ENCODE data around the gene COX5A.
A peak's percentile ranks its signal among the peaks of the same experiment; 100 is the strongest.
"Not testable (repeated sequence)": the region's sequence is repeated elsewhere in the genome, so short reads cannot be mapped to it uniquely, and the experiment has no call there.

The COX5A gene

GRCh38 chr15:74955017-74955416 lies 17.1 kb upstream of the COX5A start:
- no peak for DNase-seq

GRCh38 chr15:74954515-74954914 lies 16.6 kb upstream of the COX5A start:
- no peak for DNase-seq

GRCh38 chr15:74951006-74951405 lies 13.1 kb upstream of the COX5A start:
- DNase-seq, result no peak

GRCh38 chr15:74950078-74950908 lies 12.4 kb upstream of the COX5A start:
- peak; percentile 70 to 71 for DNase-seq

- DNase-seq, result no peak
Observed at GRCh38 chr15:74937272-74937589, 642 bp downstream of the COX5A start.

GRCh38 chr15:74935193-74935592 lies 2.7 kb downstream of the COX5A start:
- DNase-seq, result not testable (repeated sequence)

GRCh38 chr15:74933573-74933972 lies 4.3 kb downstream of the COX5A start:
- DNase-seq, result no peak

- no peak for DNase-seq
Observed at GRCh38 chr15:74928771-74929198, 9.1 kb downstream of the COX5A start.

GRCh38 chr15:74924525-74924924 lies 13.3 kb downstream of the COX5A start:
- DNase-seq, result no peak

GRCh38 chr15:74920456-74920855 lies 17.4 kb downstream of the COX5A start:
- DNase-seq, result no peak

- DNase-seq, result no peak
Observed at GRCh38 chr15:74917676-74918075, 20.2 kb downstream of the COX5A start.

- not testable (repeated sequence) for DNase-seq
Observed at GRCh38 chr15:74913799-74914198, 24.1 kb downstream of the COX5A start.

- DNase-seq, result no peak
Observed at GRCh38 chr15:74913041-74913440, 24.8 kb downstream of the COX5A start.

GRCh38 chr15:74908635-74909034 lies 29.2 kb downstream of the COX5A start:
- no peak for DNase-seq

GRCh38 chr15:74907163-74907870 lies 30.6 kb downstream of the COX5A start:
- no peak for DNase-seq

- DNase-seq, result peak; percentile 68 to 74
Observed at GRCh38 chr15:74906450-74907162, 31.3 kb downstream of the COX5A start, which contains the start of gene FAM219B. Gene FAM219B (minus strand): TSS chr15:74906851. CDS start chr15:74906800, 51 bp downstream.

GRCh38 chr15:74906067-74906449 lies 31.8 kb downstream of the COX5A start:
- peak; percentile 16 to 30 for DNase-seq

GRCh38 chr15:74904190-74904805 lies 33.6 kb downstream of the COX5A start:
- DNase-seq, result no peak

- DNase-seq, result no peak
Observed at GRCh38 chr15:74903676-74904075, 34.2 kb downstream of the COX5A start.

- no peak for DNase-seq
Observed at GRCh38 chr15:74902295-74903075, 35.4 kb downstream of the COX5A start.

- peak; percentile 34 to 54 for DNase-seq
Observed at GRCh38 chr15:74901612-74902063, 36.2 kb downstream of the COX5A start.

GRCh38 chr15:74897300-74897701 lies 40.6 kb downstream of the COX5A start:
- no peak for DNase-seq

All from stimulated activated CD4-positive, alpha-beta T cell treated with anti-CD3 and anti-CD28 coated beads, Interleukin-4, amount 100 ng/mL, for 4 hours (primary cell).